Measurements from ENCODE around the gene PANX1. TPM values are rescaled to one million over a fixed set of nuclear protein-coding genes. Genes with fewer than 3 reads are reported as not detected.

PANX1 gene
- total and polyA plus RNA-seq, 2 experiments from 2014 or later = 13.0 to 16.5 TPM

- Histone ChIP-seq H3K27ac (no peak overlapping the region), H3K4me1 (ENCODE audit: low read depth) (no peaks in the 10 kb centered on the region), H3K4me3 (no peak overlapping the region), H3K27me3 (no peaks in the 10 kb centered on the region), H3K9me3 (ENCODE audit: low read depth) (no peaks in the 10 kb centered on the region), H3K36me3 (no peaks in the 10 kb centered on the region)
- no peak for TF ChIP-seq CTCF (IDR thresholded peaks at IDR 0.05; ENCODE audit: low read depth, low read length)
- DNase-seq (ENCODE audit: low read depth in 1 of 2, low spot score in 1 of 2) = no peak
These were observed 70.1 kb downstream of the PANX1 start for GRCh38 chr11:94198718-94199117.

GRCh38 chr11:94199136-94200130 lies 70.8 kb downstream of the PANX1 start:
- no peaks in the 10 kb centered on the region for H3K4me1 ChIP-seq (ENCODE audit: low read depth)
- no peak for TF ChIP-seq CTCF (IDR thresholded peaks at IDR 0.05; ENCODE audit: low read depth, low read length)
- no peak overlapping the region for H3K4me3 ChIP-seq
- no peak for DNase-seq (ENCODE audit: low read depth in 1 of 2, low spot score in 1 of 2)
- H3K36me3 ChIP-seq = no peaks in the 10 kb centered on the region
- H3K27ac ChIP-seq = no peak overlapping the region
- no peaks in the 10 kb centered on the region for H3K9me3 ChIP-seq (ENCODE audit: low read depth)
- H3K27me3 ChIP-seq = no peaks in the 10 kb centered on the region

GRCh38 chr11:94201004-94201465 lies 72.4 kb downstream of the PANX1 start:
- no peak overlapping the region for H3K27ac ChIP-seq
- TF ChIP-seq CTCF (IDR thresholded peaks at IDR 0.05; ENCODE audit: low read depth, low read length) = no peak
- DNase-seq (ENCODE audit: low read depth in 1 of 2, low spot score in 1 of 2) = no peak

GRCh38 chr11:94203070-94203469 lies 74.4 kb downstream of the PANX1 start:
- no peak for DNase-seq (ENCODE audit: low read depth in 1 of 2, low spot score in 1 of 2)
- Histone ChIP-seq H3K4me1 (ENCODE audit: low read depth) (no peaks in the 10 kb centered on the region), H3K4me3 (no peak overlapping the region), H3K27ac (no peak overlapping the region), H3K36me3 (no peaks in the 10 kb centered on the region), H3K9me3 (ENCODE audit: low read depth) (no peaks in the 10 kb centered on the region), H3K27me3 (no peaks in the 10 kb centered on the region)
- TF ChIP-seq CTCF (IDR thresholded peaks at IDR 0.05; ENCODE audit: low read depth, low read length) = no peak

More at GRCh38 chr11:94201004-94201465, 72.4 kb downstream of the PANX1 start:
- Histone ChIP-seq H3K4me3 (no peak overlapping the region), H3K4me1 (ENCODE audit: low read depth) (no peaks in the 10 kb centered on the region), H3K27me3 (no peaks in the 10 kb centered on the region), H3K36me3 (no peaks in the 10 kb centered on the region), H3K9me3 (ENCODE audit: low read depth) (no peaks in the 10 kb centered on the region)

GRCh38 chr11:94211261-94211830 lies 82.7 kb downstream of the PANX1 start:
- H3K9me3 ChIP-seq (ENCODE audit: low read depth) = no peaks in the 10 kb centered on the region
- no peak for TF ChIP-seq CTCF (IDR thresholded peaks at IDR 0.05; ENCODE audit: low read depth, low read length)

More at GRCh38 chr11:94211261-94211830, 82.7 kb downstream of the PANX1 start:
- Histone ChIP-seq H3K27ac (no peak overlapping the region), H3K36me3 (no peaks in the 10 kb centered on the region), H3K27me3 (no peaks in the 10 kb centered on the region), H3K4me3 (no peak overlapping the region), H3K4me1 (ENCODE audit: low read depth) (no peaks in the 10 kb centered on the region)
- no peak for DNase-seq (ENCODE audit: low read depth in 1 of 2, low spot score in 1 of 2)
